NCI-H774 (cell line): ENCODE measurements around the gene RBM19.
"Not testable (repeated sequence)": the region's sequence is repeated elsewhere in the genome, so short reads cannot be mapped to it uniquely, and the experiment has no call there.

Experiments used
- DNase-seq: peaks from one replicate; lab custom pipeline; 2025; lab: John Stamatoyannopoulos, UW

The RBM19 gene

GRCh38 chr12:113965951-113966797 is at the start of gene RBM19:
Gene RBM19 (minus strand): TSS chr12:113966325. CDS start chr12:113966227, 98 bp downstream.
- peak; percentile 99 for DNase-seq

GRCh38 chr12:114015851-114016250 is 49.7 kb upstream of the RBM19 start:
- no peak for DNase-seq

- peak; percentile 62 for DNase-seq
Observed at GRCh38 chr12:114013575-114014345, 47.6 kb upstream of the RBM19 start.

- DNase-seq: no peak
Observed at GRCh38 chr12:114012744-114013431, 46.8 kb upstream of the RBM19 start.

GRCh38 chr12:114011711-114012110 is 45.6 kb upstream of the RBM19 start:
- DNase-seq: peak; percentile 47

GRCh38 chr12:114006482-114007425 is 40.6 kb upstream of the RBM19 start:
- DNase-seq: peak; percentile 69

GRCh38 chr12:114004402-114004801 is 38.3 kb upstream of the RBM19 start:
- no peak for DNase-seq

GRCh38 chr12:114003286-114003685 is 37.2 kb upstream of the RBM19 start:
- no peak for DNase-seq

- no peak for DNase-seq
Observed at GRCh38 chr12:114001511-114002340, 35.6 kb upstream of the RBM19 start.

GRCh38 chr12:114000861-114001260 is 34.7 kb upstream of the RBM19 start:
- no peak for DNase-seq

GRCh38 chr12:114000261-114000660 is 34.1 kb upstream of the RBM19 start:
- not testable (repeated sequence) for DNase-seq

- DNase-seq: no peak
Observed at GRCh38 chr12:113997365-113997764, 31.2 kb upstream of the RBM19 start.

GRCh38 chr12:113996026-113996425 is 29.9 kb upstream of the RBM19 start:
- DNase-seq: no peak

- DNase-seq: no peak
Observed at GRCh38 chr12:113994051-113994450, 27.9 kb upstream of the RBM19 start.

GRCh38 chr12:113992751-113993150 is 26.6 kb upstream of the RBM19 start:
- DNase-seq: not testable (repeated sequence)

GRCh38 chr12:113991224-113992044 is 25.3 kb upstream of the RBM19 start:
- no peak for DNase-seq

- peak; percentile 52 for DNase-seq
Observed at GRCh38 chr12:113990250-113991223, 24.4 kb upstream of the RBM19 start.

GRCh38 chr12:113988976-113989375 is 22.9 kb upstream of the RBM19 start:
- no peak for DNase-seq
